GM23248 (cell line): ENCODE measurements around the gene GOLPH3. TPM values are rescaled to one million over a fixed set of nuclear protein-coding genes. Genes with fewer than 3 reads are reported as not detected.
"Not testable (repeated sequence)": the region's sequence is repeated elsewhere in the genome, so short reads cannot be mapped to it uniquely, and the experiment has no call there.

Experiments
- DNase-seq: peaks from one replicate; pipeline ENCODE4 v3.0.0-alpha.2; 2015
- H2AFZ ChIP-seq: fragments of 200-600 bp; sonication (generic); 2 replicates; pipeline ENCODE4 v1.6.1; 2016; ENCODE audit warnings: antibody characterized with exemption
- H3F3A ChIP-seq: fragments of 200-600 bp; sonication (generic); 2 replicates; pipeline ENCODE4 v1.6.1; 2016; ENCODE audit warnings: mild to moderate bottlenecking, antibody characterized with exemption, mixed run types; ENCODE audit not compliant: insufficient read depth
- H3K27ac ChIP-seq: fragments of 200-600 bp; sonication (generic); 2 replicates; pipeline ENCODE4 v1.5.1; 2016; ENCODE audit warnings: mild to moderate bottlenecking
- H3K27me3 ChIP-seq: fragments of 200-600 bp; sonication (generic); replicated peaks from 2 replicates; pipeline ENCODE4 v1.6.1; 2016; ENCODE audit warnings: mild to moderate bottlenecking; ENCODE audit not compliant: insufficient read depth
- H3K36me3 ChIP-seq: fragments of 200-600 bp; sonication (generic); 2 replicates; pipeline ENCODE4 v1.6.1; 2016; ENCODE audit warnings: low read depth, mild to moderate bottlenecking
- H3K4me1 ChIP-seq: fragments of 200-600 bp; sonication (generic); 2 replicates; pipeline ENCODE4 v1.6.1; 2016; ENCODE audit warnings: mild to moderate bottlenecking; ENCODE audit not compliant: insufficient read depth
- H3K4me2 ChIP-seq: fragments of 200-600 bp; sonication (generic); one replicate; pipeline ENCODE4 v1.6.1; 2016; ENCODE audit warnings: mild to moderate bottlenecking; ENCODE audit not compliant: unreplicated experiment
- H3K4me3 ChIP-seq: fragments of 200-600 bp; sonication (generic); 2 replicates; pipeline ENCODE4 v1.5.1; 2016; ENCODE audit warnings: mild to moderate bottlenecking
- H3K79me2 ChIP-seq: fragments of 200-600 bp; sonication (generic); 2 replicates; pipeline ENCODE4 v1.6.1; 2016; ENCODE audit warnings: mild to moderate bottlenecking; ENCODE audit not compliant: insufficient read depth
- H3K9ac ChIP-seq: fragments of 200-600 bp; sonication (generic); 2 replicates; pipeline ENCODE4 v1.6.1; 2016; ENCODE audit warnings: mild to moderate bottlenecking
- H3K9me2 ChIP-seq: fragments of 200-600 bp; sonication (generic); 2 replicates; pipeline ENCODE4 v1.6.1; 2016; ENCODE audit warnings: mixed run types, mild to moderate bottlenecking, moderate library complexity; ENCODE audit not compliant: insufficient read depth
- H3K9me3 ChIP-seq: fragments of 200-600 bp; sonication (generic); one replicate; pipeline ENCODE4 v1.6.1; 2017; ENCODE audit warnings: low read depth
- H4K20me1 ChIP-seq: fragments of 200-600 bp; sonication (generic); 2 replicates; pipeline ENCODE4 v1.6.0; 2016; ENCODE audit not compliant: insufficient read depth
- EZH2 ChIP-seq: fragments of 200-600 bp; sonication (generic); IDR thresholded peaks from 2 replicates; pipeline ENCODE4 v1.6.1; 2018; ENCODE audit warnings: antibody characterized with exemption, mild to moderate bottlenecking; ENCODE audit not compliant: insufficient read depth, poor library complexity, severe bottlenecking
- EZH2phosphoT487 ChIP-seq: fragments of 200-600 bp; sonication (generic); IDR thresholded peaks from 2 replicates; pipeline ENCODE4 v1.6.1; 2018; ENCODE audit warnings: antibody characterized with exemption, moderate library complexity, mild to moderate bottlenecking, low read depth; ENCODE audit not compliant: insufficient read depth
- WGBS, 2 experiments: methylation state at CpG; one replicate each; pipeline ENCODE4 v1.1.6; 2015 to 2017; ENCODE audit warnings: low lambda C conversion rate in 2 of 2, low coverage in 1 of 2; ENCODE audit errors: missing lambda C conversion rate in 2 of 2; 5-methylcytosine and 5-hydroxymethylcytosine counted together
- in situ Hi-C: fragments of 300-500 bp; cut with MboI; formaldehyde crosslinking; loops from 2 replicates; pipeline ENCODE4 v1.15.0; 2020
- polyA plus RNA-seq: library from polyadenylated mRNA; unstranded; fragments of >200 nt; fragmentation: Nextera tagmentation; extraction: Ambion mirVana; gene quantifications from 2 replicates; pipeline ENCODE4 v1.2.1, GENCODE V29; 2016
- small RNA-seq: library from RNA; depleted of rRNA; stranded (forward); fragments of <200 nt; gene quantifications from one replicate; pipeline ENCODE3, GENCODE V24; 2014; ENCODE audit warnings: low read depth, low replicate concordance
- total RNA-seq: library from RNA; depleted of rRNA; stranded (reverse); fragments of >200 nt; shearing (Covaris generic); gene quantifications from 2 replicates; pipeline ENCODE4 v1.2.3, GENCODE V29; 2014; rRNA removed

The GOLPH3 gene
- total and polyA plus RNA-seq, 2 experiments from 2014 or later, result 102 to 120 TPM

GRCh38 chr5:32082701-32083100 is 91.4 kb downstream of the GOLPH3 start:
- H4K20me1 ChIP-seq, result no peaks in the 10 kb centered on the region
- no peaks in the 10 kb centered on the region; the same call in 1 of the 2 replicates for H3K27me3 ChIP-seq
- H3K9ac ChIP-seq, result no peak overlapping the region
- in situ Hi-C loops, result no loop called here
- H3K9me2 ChIP-seq, result no peaks in the 10 kb centered on the region
- H3K4me3 ChIP-seq, result no peak overlapping the region
- H3F3A ChIP-seq, result no peaks in the 10 kb centered on the region
- 52 to 57% methylated on average over 4 of the region's 4 CpGs for WGBS, 2 experiments
- H3K79me2 ChIP-seq, result no peaks in the 10 kb centered on the region
- no peaks in the 10 kb centered on the region for H3K36me3 ChIP-seq
- no peak overlapping the region for H3K4me2 ChIP-seq
- no peaks in the 10 kb centered on the region for H3K4me1 ChIP-seq
- no peak for TF ChIP-seq EZH2phosphoT487
- no peak for TF ChIP-seq EZH2
- H2AFZ ChIP-seq, result no peak overlapping the region
- DNase-seq, result no peak
- no peaks in the 10 kb centered on the region for H3K9me3 ChIP-seq
- no peak overlapping the region for H3K27ac ChIP-seq

- DNase-seq, H3K4me2 ChIP-seq, H3K27me3 ChIP-seq, H4K20me1 ChIP-seq, H3K4me3 ChIP-seq, H3K4me1 ChIP-seq, H3K9me3 ChIP-seq, H3K27ac ChIP-seq, in situ Hi-C loops, H3K9ac ChIP-seq, H3K36me3 ChIP-seq, H3F3A ChIP-seq, H3K79me2 ChIP-seq, H2AFZ ChIP-seq, H3K9me2 ChIP-seq: not testable (repeated sequence)
- 90 to 94% methylated on average over 1 of the region's 1 CpG for WGBS, 2 experiments
Measured at GRCh38 chr5:32080565-32080964, 93.6 kb downstream of the GOLPH3 start.

GRCh38 chr5:32078855-32079254 is 95.3 kb downstream of the GOLPH3 start:
- not testable (repeated sequence) for H3K4me1 ChIP-seq, H3K4me3 ChIP-seq, H3K9me3 ChIP-seq, H2AFZ ChIP-seq, H3K9ac ChIP-seq, H4K20me1 ChIP-seq, H3K27ac ChIP-seq, H3K27me3 ChIP-seq, H3K9me2 ChIP-seq, H3K36me3 ChIP-seq, H3F3A ChIP-seq, H3K4me2 ChIP-seq, H3K79me2 ChIP-seq, DNase-seq
- in situ Hi-C loops, result loop anchor here (10.0 kb wide), 1 partner anchor 494 kb away; no protein-coding TSS in a partner anchor
- WGBS, 2 experiments, result 76 to 81% methylated on average over 6 of the region's 6 CpGs

- DNase-seq, result peak; percentile 70
- Histone ChIP-seq H3K4me3 (no peak overlapping the region), H3K27me3 (no peaks in the 10 kb centered on the region; the same call in none of the 2 replicates), H3K9me3 (no peaks in the 10 kb centered on the region), H3K36me3 (no peaks in the 10 kb centered on the region), H4K20me1 (no peaks in the 10 kb centered on the region), H3K27ac (no peak overlapping the region), H3K4me1 (no peaks in the 10 kb centered on the region), H2AFZ (no peak overlapping the region), H3K79me2 (no peaks in the 10 kb centered on the region), H3K9ac (no peak overlapping the region), H3K9me2 (no peaks in the 10 kb centered on the region), H3F3A (no peaks in the 10 kb centered on the region), H3K4me2 (no peak overlapping the region)
- in situ Hi-C loops, result loop anchor here (10.0 kb wide), 1 partner anchor 492 kb away; no protein-coding TSS in a partner anchor
- TF ChIP-seq EZH2phosphoT487, result no peak
- 26 to 27% methylated on average over 4 of the region's 4 CpGs for WGBS, 2 experiments
Measured at GRCh38 chr5:32076699-32077695, 97.1 kb downstream of the GOLPH3 start.

Small RNA genes within 50 kb of the gene (small RNA-seq; reads per million reads assigned to genes)
- not detected for gene RF00019

Other genes starting within 250 kb of the GOLPH3 start
- 13.4 and 48.8 TPM in 2 replicates for gene MTMR12, start 138.6 kb upstream of the GOLPH3 start, total RNA-seq
- 5.1 and 5.5 TPM in 2 replicates for gene MTMR12, start 138.6 kb upstream of the GOLPH3 start, polyA plus RNA-seq